Astrocyte of the cerebellum (primary cell): Measurements from ENCODE around the gene NCAM1.

Experiments used
- DNase-seq: peaks from one replicate; pipeline ENCODE4 v3.0.0-alpha.2; 2011; ENCODE audit warnings: low read depth
- H3K4me3 ChIP-seq: 2 replicates; pipeline ENCODE4 v1.5.1; 2011; ENCODE audit warnings: mild to moderate bottlenecking, low read depth, low read length, moderate library complexity
- in situ Hi-C: cut with HindIII; loops from 2 replicates; pipeline ENCODE4 v1.10.0; 2017; ENCODE audit warnings: low sequenced_read_pairs
- TF ChIP-seq, protein P1 (sequence below): IDR thresholded peaks from 2 replicates; pipeline ENCODE4 v1.5.1; 2012; ENCODE audit warnings: low read length, low read depth, moderate library complexity, mild to moderate bottlenecking; ENCODE audit errors: missing control alignments

The NCAM1 gene

GRCh38 chr11:113195728-113196127 lies 234.5 kb downstream of the NCAM1 start:
- no peak for DNase-seq
- no peak overlapping the region for H3K4me3 ChIP-seq
- in situ Hi-C loops, result no loop called here
- TF ChIP-seq, protein P1, sequence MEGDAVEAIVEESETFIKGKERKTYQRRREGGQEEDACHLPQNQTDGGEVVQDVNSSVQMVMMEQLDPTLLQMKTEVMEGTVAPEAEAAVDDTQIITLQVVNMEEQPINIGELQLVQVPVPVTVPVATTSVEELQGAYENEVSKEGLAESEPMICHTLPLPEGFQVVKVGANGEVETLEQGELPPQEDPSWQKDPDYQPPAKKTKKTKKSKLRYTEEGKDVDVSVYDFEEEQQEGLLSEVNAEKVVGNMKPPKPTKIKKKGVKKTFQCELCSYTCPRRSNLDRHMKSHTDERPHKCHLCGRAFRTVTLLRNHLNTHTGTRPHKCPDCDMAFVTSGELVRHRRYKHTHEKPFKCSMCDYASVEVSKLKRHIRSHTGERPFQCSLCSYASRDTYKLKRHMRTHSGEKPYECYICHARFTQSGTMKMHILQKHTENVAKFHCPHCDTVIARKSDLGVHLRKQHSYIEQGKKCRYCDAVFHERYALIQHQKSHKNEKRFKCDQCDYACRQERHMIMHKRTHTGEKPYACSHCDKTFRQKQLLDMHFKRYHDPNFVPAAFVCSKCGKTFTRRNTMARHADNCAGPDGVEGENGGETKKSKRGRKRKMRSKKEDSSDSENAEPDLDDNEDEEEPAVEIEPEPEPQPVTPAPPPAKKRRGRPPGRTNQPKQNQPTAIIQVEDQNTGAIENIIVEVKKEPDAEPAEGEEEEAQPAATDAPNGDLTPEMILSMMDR, result no peak

DNA sequence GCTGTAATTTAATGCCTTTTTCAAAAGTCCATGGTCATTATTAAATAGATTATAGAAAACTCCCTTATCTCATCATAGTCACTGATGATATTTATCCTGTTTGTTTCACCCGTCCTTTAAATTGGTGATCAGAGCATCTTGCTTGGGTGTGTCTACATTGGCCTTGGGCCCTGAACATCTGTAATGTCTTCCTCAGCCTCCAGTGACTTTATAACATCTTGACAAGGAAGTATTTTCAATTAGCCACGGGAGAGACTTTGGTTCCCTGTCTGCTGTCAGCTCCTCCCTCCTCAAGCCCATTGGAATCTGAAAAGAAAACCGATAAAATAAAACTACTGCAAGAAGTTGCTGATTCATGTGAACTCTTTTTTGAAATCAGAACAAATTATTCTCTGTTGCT lies 236.2 kb downstream of the NCAM1 start:
- in situ Hi-C loops, result no loop called here
- TF ChIP-seq, protein P1, result no peak
- H3K4me3 ChIP-seq, result no peak overlapping the region
- DNase-seq, result no peak

GRCh38 chr11:113198972-113199661 lies 237.9 kb downstream of the NCAM1 start:
- TF ChIP-seq, protein P1, result no peak
- no peak for DNase-seq
- in situ Hi-C loops, result no loop called here
- no peak overlapping the region for H3K4me3 ChIP-seq

- in situ Hi-C loops, result no loop called here
- TF ChIP-seq, protein P1, result no peak
- no peak for DNase-seq
- H3K4me3 ChIP-seq, result no peak overlapping the region
These were observed 238.6 kb downstream of the NCAM1 start for GRCh38 chr11:113199866-113200265.

DNA sequence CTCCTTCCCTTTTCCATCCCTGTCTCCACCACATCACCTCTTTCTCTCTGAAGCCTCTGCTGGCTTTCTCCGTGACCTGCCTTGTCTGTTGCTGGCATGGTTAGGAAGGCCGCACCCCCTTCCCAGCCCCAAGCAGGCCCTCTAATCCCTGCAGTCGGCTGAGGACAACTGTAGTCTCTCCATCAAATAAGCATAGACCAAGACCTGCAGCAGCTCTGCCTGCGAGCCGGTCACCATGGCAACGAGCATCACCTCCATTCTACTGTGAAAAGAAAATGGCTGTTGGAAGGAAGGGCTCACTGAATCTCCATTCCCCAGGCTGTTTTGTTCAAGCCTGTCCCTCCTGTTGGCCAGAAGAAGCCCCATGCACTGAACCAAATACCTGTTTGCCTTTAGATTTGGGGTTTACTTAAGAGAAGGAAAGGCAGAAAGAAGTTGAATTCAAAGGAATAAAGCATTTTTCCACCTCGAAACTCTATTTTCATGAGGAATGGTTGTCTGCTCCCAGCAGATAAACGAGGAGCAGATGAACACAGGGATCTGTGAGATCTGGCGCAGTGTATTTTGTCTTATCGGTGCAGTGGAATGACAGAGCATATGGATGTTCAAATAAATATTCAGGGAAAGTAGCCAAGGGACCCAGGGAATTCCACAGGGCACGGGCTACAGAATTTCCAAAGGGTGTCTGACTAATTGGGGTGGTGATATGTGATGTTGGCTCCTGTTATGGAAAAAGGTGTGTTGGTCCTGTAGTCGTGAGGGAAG lies 240.0 kb downstream of the NCAM1 start:
- TF ChIP-seq, protein P1, result no peak
- H3K4me3 ChIP-seq, result no peak overlapping the region
- DNase-seq, result no peak
- in situ Hi-C loops, result no loop called here

DNA sequence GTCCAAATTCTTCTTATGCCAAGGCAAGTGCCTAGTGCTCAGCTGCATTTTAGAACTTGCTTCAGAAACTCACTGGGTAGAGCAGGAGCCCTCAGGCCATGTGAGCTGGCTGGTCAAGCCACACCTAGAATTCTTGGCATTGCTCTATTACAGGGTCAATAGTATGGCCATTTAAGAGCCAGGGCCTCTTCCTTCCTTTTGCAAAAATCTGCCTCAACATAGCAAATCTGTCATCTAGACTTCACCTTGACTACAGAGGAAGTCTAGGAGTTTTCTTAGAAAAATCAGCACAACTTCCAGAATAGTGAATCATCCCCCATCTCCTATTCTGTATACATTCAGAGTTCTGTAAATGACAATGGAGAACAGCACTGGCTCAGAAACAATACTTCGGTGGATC lies 241.2 kb downstream of the NCAM1 start:
- DNase-seq, result no peak
- in situ Hi-C loops, result no loop called here
- H3K4me3 ChIP-seq, result no peak overlapping the region
- TF ChIP-seq, protein P1, result no peak
